Inferior parietal cortex (tissue), 1 donor: ENCODE measurements around the gene IL17A.
"Not testable (repeated sequence)": the region's sequence is repeated elsewhere in the genome, so short reads cannot be mapped to it uniquely, and the experiment has no call there.

Experiments used
- DNase-seq: peaks from one replicate; pipeline ENCODE4 v3.0.0-alpha.2; 2016; ENCODE audit errors: extremely low spot score

The IL17A gene

GRCh38 chr6:52164319-52165094 lies 21.7 kb upstream of the IL17A start:
- no peak for DNase-seq

GRCh38 chr6:52167267-52167666 lies 18.9 kb upstream of the IL17A start:
- no peak for DNase-seq

GRCh38 chr6:52168351-52168750 lies 17.8 kb upstream of the IL17A start:
- not testable (repeated sequence) for DNase-seq

- DNase-seq: no peak
Measured at GRCh38 chr6:52174118-52174517, 12.1 kb upstream of the IL17A start.

- DNase-seq: no peak
Measured at GRCh38 chr6:52176550-52176949, 9.6 kb upstream of the IL17A start.

- DNase-seq: no peak
Measured at GRCh38 chr6:52177961-52178360, 8.2 kb upstream of the IL17A start.

- no peak for DNase-seq
Measured at GRCh38 chr6:52180787-52181558, 5.2 kb upstream of the IL17A start.

- no peak for DNase-seq
Measured at GRCh38 chr6:52183131-52183713, 3.0 kb upstream of the IL17A start.

GRCh38 chr6:52186480-52186879 lies 305 bp downstream of the IL17A start:
- DNase-seq: no peak

GRCh38 chr6:52187098-52187497 lies 923 bp downstream of the IL17A start:
- no peak for DNase-seq

- DNase-seq: no peak
Measured at GRCh38 chr6:52189974-52190373, 3.8 kb downstream of the IL17A start.

GRCh38 chr6:52190409-52190808 lies 4.2 kb downstream of the IL17A start:
- no peak for DNase-seq

- DNase-seq: no peak
Measured at GRCh38 chr6:52191824-52192223, 5.6 kb downstream of the IL17A start.

- no peak for DNase-seq
Measured at GRCh38 chr6:52195886-52196285, 9.7 kb downstream of the IL17A start.

- not testable (repeated sequence) for DNase-seq
Measured at GRCh38 chr6:52200088-52200487, 13.9 kb downstream of the IL17A start.

GRCh38 chr6:52201046-52201445 lies 14.9 kb downstream of the IL17A start:
- no peak for DNase-seq

- DNase-seq: no peak
Measured at GRCh38 chr6:52201493-52201892, 15.3 kb downstream of the IL17A start.

- no peak for DNase-seq
Measured at GRCh38 chr6:52207066-52207465, 20.9 kb downstream of the IL17A start.

- DNase-seq: no peak
Measured at GRCh38 chr6:52208612-52209011, 22.4 kb downstream of the IL17A start.

- DNase-seq: no peak
Measured at GRCh38 chr6:52209770-52210169, 23.6 kb downstream of the IL17A start.

GRCh38 chr6:52210227-52210626 lies 24.1 kb downstream of the IL17A start:
- no peak for DNase-seq

- no peak for DNase-seq
Measured at GRCh38 chr6:52213127-52213526, 27.0 kb downstream of the IL17A start.

GRCh38 chr6:52215787-52216186 lies 29.6 kb downstream of the IL17A start:
- no peak for DNase-seq
